Lung microvascular endothelial cell (primary cell): ENCODE data around the gene TNFAIP6. TPM values are rescaled to one million over a fixed set of nuclear protein-coding genes. Genes with fewer than 3 reads are reported as not detected.
"Not testable (repeated sequence)": the region's sequence is repeated elsewhere in the genome, so short reads cannot be mapped to it uniquely, and the experiment has no call there.

Experiments used
- DNase-seq, 2 donors: peaks; one replicate each; pipeline versions ENCODE4 v3.0.0 to v3.0.0-alpha.2; 2010; ENCODE audit warnings: low read depth in 2 of 2
- total RNA-seq: library from RNA; depleted of rRNA; stranded (reverse); fragments of >200 nt; gene quantifications from 2 replicates; pipeline ENCODE4 v1.2.1, GENCODE V29; 2014

Gene TNFAIP6, protein sequence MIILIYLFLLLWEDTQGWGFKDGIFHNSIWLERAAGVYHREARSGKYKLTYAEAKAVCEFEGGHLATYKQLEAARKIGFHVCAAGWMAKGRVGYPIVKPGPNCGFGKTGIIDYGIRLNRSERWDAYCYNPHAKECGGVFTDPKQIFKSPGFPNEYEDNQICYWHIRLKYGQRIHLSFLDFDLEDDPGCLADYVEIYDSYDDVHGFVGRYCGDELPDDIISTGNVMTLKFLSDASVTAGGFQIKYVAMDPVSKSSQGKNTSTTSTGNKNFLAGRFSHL
- total RNA-seq: under 0.01 and 0.22 TPM in 2 replicates

DNA sequence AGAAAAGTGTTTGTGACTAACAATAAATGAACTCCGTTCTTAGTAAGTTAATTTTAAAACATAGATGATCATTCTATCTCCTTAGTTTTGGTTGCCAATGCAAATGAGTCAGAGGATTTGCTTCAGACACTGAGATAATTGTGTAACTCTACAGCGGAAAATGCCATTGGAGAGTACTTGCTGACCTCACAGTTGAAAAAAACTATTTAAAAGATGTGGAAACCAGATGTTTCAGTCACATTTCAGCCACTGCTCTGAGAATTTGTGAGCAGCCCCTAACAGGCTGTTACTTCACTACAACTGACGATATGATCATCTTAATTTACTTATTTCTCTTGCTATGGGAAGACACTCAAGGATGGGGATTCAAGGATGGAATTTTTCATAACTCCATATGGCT lies at the start of gene TNFAIP6:
TNFAIP6 (plus strand) TSS at position 234 of the 400 bp plus-strand sequence; CDS start at position 309, 75 bp downstream.
- peak in 1 of 2 donors; percentile 63 for DNase-seq

DNA sequence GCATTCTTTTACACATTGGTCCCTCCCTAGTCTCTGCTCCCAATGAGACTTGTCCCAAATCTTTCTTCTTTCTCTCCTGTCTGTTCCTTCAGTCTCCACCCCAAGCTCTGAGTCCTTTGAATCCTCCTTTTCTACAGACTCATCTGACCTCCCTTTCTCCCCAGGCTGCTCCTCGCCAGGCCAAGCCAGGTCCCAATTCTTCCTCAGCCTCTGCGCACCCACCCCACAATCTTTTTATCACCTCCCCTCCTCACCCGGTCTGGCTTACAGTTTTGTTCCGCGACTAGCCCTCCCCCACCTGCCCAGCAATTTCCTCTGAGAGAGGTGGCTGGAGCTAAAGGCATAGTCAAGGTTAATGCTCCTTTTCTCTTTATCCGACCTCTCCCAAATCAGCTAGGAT lies 47.1 kb upstream of the TNFAIP6 start:
- DNase-seq: not testable (repeated sequence)

DNA sequence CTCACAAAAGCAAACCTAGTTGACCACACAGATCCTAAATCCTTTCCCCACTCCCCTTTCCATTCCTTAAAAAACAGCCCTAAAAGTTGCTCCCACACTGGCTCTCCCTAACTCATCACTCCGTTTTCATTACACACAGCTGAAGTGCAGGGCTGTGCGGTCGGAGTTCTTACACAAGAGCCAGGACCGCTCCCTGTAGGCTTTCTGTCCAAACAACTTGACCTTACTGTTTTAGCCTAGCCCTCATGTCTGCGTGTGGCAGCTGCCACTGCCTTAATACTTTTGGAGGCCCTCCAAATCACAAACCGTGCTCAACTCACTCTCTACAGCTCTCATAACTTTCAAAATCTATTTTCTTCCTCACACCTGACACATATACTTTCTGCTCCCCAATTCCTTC lies 45.0 kb upstream of the TNFAIP6 start:
- not testable (repeated sequence) for DNase-seq

DNA sequence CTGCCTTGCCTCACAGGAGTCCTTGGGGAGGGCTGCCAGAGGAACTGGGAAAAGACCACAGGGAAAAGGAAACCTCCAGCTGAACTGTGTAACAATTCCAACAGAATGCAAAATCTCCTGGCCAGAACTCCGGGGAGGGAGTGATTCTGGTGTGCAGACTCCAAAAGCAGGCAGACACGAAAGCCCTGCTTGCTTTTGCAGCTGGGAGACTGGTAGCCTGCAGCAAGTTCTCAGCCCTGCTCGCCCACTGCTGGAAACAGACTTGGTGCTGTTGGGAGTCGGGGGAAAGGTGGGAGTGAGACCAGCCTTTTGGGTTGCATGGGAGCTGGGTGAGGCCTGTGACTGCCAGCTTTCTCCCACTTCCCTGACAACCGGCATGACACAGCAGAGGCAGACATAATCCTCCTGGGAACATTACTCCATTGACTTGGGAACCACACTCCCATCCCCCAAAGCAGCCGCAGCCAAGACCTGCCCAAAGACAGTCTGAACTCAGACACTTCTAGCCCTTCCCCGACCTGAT lies 42.0 kb upstream of the TNFAIP6 start:
- DNase-seq: no peak

DNA sequence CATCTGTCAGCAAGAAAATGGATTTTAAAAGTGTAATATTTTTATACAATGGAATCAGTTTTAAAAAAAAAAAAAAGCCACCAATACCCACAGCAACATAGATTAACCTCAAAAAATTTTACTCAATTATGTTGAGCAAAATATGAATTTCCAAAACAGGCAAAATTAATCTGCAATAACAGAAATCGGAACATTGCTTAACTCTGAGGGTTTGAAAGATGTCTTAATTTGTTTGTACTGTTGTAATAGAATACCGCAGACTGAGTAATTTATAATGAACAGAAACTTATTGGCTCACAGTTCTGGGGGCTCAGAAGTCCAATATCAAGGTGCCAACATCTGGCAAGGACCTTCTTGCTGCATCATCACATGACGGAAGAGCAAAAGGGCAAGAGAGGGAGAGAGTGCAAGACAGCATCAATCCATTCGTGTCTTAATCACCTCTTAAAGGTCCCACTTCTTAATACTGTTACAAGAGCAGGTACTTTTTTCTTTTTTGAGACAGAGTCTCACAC lies 31.8 kb upstream of the TNFAIP6 start:
- no peak for DNase-seq

DNA sequence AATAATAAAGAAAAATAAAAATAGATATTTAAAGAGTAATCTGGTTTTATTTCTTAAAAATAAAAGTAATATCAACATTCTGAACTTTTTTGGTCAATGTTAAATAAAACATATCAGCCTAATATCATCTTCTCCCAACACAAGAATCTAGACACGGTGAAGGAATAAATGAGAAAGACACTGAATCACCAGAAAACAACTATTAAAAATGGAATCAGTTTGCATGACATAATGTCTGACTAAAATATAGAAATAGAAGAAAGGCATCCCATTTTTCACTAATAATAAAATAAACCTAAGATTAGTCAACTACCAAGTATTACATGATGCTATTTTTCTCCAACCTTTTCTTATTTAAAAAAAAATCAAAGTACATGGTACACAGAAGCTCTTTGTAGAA lies 30.8 kb upstream of the TNFAIP6 start:
- no peak for DNase-seq

DNA sequence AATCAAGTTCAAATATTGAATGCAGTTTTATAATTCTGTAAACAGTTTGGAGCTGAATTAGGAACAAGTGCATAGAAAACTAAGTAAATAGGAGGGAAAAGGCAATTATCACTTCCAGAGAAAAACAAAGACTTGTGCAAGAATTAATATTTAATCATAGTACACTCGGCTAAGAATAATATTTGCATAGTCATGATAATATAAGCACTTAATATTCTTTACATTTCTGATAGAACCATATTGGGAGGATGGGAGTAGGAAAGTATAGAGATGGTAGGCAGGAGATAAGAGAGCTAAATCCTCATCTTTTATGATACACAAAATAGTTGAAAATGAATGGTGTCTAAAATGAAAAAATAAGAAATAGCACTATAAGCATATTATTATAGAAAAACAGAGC lies 27.4 kb upstream of the TNFAIP6 start:
- no peak for DNase-seq

DNA sequence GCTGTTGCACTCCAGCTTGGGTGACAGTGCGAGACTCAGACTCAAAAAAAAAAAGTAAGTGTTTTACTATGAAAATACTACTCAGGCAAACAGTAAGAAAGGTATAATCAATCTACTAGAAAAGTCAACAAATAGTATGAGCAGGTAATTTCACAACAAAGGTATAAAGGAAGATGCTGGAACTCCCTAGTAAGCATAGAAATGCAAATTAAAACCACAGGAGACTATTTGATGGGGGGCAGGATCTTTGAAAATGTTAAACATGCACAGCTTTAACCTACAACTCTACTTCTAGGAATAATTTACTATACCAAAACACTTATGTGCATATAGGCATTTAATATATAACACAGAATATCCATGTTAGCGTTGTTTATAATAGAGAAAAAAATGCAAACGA lies 24.3 kb upstream of the TNFAIP6 start:
- DNase-seq: no peak

DNA sequence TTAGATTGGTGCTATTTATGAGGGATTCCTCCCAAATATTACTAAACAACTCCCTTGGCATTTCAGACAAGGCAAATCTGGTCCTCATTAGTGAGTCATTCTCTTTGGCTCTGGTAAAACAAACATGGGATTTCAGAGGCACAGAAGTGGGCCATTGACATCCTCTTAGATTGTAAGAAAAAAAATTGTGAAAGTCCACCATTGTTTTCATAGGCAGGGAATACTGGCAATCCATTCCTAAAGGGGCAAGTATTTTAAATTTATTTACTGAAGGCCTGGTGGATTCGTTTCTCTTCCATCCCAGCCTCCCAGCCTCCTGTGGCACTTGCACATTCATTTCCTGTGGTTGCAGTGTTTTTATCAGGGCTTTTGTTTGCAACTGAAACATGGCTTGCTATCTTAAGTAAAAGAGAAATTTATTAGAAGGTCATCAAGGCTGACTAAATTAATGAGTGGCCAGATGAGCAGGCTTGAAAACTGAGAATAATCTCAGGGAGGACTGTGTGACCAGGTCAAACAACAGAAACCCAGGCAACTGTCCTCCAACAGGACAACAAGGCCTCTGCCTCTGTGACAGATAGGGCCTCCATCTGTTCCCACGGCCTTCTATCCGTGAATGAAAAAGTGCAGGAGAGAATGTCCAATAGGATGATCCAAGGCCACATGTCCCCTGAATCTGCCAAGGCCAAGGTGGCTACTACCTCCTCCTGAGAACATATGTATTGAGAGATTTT lies 23.1 kb upstream of the TNFAIP6 start:
- DNase-seq: peak; percentile 43 to 87

DNA sequence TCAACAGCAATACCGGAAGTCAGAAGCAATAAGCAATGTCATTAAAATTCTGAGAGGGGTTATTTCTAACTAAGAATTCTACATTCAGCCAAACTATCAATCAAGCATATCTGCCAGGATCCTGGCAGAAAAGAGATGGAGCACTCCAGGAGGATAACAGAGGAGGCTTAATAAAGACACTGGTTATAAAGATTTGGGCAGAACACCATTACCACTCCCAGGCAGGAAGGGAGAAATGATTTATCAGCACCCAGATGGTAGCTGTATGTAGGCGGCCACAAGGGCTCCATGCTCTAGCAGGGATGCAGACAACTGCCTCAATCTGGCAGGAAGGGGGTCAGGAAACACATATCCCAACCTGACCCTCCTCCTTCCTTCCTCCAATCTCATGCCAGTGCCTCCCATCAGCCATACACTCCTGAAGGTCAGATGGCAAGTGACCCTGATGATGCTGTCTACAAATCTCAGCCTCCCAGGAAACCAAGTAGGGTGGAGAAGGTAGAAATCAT lies 20.5 kb upstream of the TNFAIP6 start:
- DNase-seq: peak; percentile 12 to 35

DNA sequence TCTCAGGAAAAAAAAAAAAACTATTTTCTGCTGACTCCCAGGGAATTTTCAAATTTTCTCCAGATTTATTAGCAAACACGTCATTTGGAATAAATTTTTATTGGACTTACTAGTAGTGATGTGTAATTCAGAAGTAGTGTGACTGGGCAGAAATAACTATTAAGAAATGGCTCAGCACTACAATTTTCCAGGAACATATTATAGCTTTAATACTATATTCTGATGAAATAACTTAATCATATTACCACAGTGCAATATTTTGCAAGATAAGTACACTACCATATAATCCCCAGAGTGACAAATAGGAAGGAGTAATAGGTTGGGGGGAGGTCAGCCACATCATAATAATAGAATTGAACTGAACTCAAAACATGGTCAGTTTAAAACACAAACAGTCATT lies 19.7 kb upstream of the TNFAIP6 start:
- peak in 1 of 2 donors; percentile 10 for DNase-seq

DNA sequence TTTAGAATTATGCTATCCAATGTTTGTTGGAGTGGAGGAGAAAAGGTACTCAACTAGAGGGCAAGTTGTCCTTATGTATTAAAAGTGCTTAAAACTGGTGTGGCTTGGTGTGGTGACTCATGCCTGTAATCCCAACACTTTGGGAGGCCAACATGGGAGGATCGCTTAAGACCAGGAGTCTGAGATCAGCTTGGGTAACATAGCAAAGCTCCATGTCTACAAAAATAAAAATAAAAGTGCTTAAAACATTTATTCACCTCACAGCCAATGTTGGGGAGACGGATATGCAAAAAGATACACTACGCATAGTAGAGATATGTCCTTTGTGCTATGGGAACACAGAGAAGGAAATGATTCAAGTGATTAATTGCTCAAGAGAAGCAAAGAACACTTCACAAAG lies 19.3 kb upstream of the TNFAIP6 start:
- peak in 1 of 2 donors; percentile 75 for DNase-seq

DNA sequence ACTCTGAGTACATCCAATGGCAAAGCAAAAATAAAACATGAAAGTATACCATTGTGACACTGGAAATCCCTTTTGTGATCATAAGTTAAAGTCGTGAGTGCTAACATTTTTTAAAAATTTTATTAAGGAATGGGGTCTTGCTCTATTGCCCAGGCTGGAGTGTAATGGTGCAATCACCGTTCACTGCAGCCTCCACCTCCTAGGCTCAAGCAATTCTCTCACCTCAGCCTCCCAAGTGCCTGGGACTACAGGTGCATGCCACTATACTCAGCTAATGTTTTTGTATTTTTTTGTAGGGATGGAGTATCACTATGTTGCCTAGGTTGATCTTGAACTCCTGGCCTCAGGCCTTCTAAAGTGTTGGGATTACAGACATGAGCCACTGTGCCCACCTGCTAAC lies 14.3 kb upstream of the TNFAIP6 start:
- no peak for DNase-seq

DNA sequence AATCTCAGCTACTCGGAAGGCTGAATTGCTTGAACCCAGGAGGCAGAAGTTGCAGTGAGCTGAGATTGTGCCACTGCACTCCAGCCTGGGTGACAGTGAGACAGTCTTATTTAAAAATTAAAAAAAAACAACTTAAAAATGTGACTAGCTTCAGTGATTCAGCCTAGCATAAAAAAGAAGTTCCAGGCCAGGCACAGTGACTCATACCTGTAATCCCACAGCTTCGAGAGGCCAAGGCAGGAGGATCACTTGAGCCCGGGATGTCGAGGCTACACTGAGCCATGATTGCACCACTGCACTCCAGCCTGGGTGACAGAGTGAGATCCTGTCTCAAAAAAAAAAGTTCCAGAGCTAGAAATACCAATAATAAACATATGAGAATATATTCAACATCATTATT lies 13.2 kb upstream of the TNFAIP6 start:
- not testable (repeated sequence) for DNase-seq

DNA sequence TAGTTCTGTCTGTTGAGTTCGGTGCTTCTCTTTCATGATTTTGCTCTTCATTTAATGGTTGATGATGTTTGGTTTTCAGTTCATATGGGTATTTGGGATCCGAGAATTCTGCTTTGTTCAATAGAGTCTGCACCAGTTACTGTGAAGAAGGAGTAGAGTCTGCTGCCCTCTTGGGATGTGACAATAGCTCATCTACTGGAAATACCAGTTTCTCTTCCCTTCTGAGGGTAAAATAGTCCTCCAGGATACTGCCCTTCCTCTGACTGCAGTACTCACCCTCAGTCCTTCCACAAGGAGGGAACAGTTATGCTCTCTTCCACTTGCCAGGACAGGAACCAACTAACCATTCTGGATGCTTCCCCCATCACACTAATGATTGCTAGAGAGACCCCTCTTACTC lies 12.5 kb upstream of the TNFAIP6 start:
- no peak for DNase-seq

DNA sequence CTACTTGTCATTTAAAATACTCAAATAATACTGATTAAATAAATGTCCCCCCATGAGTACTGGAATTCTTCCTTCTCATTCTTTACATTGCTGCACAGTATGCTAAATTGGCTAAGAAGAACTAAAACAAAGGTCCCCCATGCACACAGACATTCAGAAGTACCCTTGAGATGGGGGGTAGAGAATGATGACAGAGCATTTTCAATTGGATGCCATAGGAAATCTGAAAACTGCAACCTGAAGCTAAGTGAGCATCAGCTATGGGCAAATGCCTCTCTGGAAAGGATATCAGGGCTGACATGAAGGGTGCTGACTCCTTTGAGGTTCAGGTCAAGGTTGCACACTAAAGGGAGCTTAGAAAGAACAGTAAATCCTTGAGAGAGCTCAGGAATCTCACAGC lies 10.1 kb upstream of the TNFAIP6 start:
- DNase-seq: no peak

DNA sequence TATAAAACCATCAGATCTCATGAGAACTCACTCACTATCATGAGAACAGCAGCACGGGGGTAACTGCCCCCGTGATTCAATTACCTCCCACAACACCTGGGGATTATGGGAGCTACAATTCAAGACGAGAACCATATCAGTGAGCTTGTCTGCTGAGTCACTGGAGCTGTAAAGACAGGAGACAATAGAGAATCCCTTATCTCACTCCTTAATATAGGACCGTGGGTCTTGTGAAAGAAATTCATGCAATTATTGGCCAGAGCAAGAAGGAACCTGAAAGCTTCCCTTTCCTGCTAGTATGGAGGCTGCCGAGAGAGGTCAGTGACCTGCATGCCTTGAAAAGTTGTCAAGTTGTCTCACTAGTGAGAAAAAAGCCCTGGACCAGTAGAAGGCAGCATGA lies 9.5 kb upstream of the TNFAIP6 start:
- DNase-seq: peak in 1 of 2 donors; percentile 14

DNA sequence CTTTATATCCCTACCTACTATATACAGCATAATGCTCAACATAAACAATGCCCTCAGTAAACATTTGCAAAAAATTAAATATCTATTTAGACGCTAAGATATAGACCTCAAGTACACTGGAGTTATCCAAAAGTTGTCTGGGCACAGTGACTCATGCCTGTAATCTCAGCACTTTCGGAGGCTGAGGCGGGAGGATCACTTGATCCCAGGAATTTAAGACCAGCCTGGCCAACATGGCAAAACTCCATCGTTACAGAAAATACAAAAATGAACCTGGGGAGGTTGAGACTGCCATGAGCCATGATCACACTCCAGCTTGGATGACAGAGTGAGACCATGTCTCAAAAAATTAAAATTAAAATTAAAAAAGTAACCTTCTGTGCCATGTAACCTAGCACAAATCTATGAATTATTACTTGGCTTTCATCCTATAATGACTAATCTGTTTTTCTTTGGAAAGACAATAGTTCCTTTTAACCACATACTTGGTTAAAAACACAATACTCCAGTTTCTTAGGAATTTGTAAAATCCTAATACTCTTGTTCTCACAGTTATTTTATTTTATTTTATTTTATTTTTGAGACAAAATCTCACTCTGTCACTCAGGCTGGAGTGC lies 6.7 kb upstream of the TNFAIP6 start:
- peak in 1 of 2 donors; percentile 36 for DNase-seq

DNA sequence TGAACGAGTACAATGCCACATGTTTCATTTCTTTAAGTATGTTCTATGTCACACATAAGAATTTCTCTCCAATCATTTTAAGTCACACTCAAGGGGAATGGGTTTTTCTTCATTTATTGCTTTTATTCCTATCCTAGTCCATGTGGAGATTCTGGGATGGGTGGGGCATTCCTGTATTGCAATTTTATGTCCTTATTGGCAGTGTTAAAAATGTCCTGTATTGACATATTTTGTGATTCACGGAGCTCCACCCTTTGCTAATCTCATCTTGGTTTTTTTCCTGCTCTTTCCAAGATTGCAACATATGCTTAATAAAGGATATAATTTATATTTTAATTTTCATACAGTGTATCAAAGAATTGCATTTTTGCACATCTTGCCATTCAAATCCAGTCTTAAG lies 3.4 kb upstream of the TNFAIP6 start:
- no peak for DNase-seq

DNA sequence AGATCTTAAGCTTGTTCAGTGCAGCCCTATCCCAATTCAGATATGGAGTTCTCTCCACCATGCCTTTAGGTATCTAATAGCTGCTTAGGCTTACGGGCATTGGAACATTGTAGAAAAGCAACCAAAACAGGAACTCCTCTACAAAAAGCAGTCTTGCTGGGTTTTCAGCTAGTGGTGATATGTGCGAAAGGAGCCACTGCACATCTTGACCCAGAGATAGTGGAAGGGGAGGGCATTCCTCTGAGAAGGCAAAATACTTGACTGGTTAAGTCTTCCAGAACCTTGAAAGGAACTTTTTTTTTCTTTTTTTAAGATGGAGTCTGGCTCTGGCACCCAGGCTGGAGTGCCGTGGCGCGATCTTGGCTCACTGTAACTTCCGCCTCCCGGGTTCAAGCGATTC lies 2.6 kb upstream of the TNFAIP6 start:
- DNase-seq: no peak

DNA sequence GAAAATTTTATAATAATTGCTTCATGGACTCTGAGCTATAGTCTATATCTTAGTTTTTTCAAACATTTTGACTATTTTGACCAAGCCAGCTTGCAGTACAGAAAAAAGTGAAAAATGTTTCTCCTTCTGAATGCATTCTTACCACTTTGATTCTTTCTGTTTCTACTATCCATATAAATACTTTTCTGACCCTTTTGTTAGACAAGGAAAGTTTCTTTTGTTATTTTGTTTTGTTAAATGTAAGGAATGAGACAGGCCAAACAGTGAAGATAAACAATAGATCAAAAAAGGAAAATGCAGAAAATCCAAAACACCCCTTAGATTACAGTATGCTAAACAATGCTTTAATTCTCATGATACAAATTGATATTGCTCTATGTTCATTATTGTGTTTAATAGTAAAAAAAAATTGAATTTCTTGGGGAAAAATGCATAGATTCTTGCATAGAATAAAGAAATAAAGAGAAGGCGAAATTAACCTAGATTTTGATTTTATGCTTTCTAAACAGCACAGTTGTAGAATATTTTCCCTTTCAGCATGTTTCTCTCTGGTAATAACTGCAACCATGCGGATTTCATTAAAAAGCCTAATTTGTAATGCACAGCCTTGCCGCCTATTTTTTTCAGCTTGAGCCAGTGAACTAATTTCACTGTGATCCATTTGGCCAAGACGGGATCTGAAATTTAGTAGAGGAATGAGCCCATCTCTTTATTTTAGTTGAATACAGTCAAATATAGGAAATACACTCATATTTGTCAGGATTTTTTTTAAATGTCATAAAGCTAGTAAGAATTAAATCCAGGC lies 976 bp downstream of the TNFAIP6 start:
- DNase-seq: no peak
